Measurements from ENCODE around the gene SPG11.
"Not testable (repeated sequence)": the region's sequence is repeated elsewhere in the genome, so short reads cannot be mapped to it uniquely, and the experiment has no call there.

Gene SPG11

GRCh38 chr15:44663410-44664308 is at the start of gene SPG11:
Gene SPG11, minus strand, starts transcription at chr15:44663662. Its CDS starts 15 bp downstream, at chr15:44663647.
- peak; percentile 99 for DNase-seq (ENCODE audit: low spot score)

DNA sequence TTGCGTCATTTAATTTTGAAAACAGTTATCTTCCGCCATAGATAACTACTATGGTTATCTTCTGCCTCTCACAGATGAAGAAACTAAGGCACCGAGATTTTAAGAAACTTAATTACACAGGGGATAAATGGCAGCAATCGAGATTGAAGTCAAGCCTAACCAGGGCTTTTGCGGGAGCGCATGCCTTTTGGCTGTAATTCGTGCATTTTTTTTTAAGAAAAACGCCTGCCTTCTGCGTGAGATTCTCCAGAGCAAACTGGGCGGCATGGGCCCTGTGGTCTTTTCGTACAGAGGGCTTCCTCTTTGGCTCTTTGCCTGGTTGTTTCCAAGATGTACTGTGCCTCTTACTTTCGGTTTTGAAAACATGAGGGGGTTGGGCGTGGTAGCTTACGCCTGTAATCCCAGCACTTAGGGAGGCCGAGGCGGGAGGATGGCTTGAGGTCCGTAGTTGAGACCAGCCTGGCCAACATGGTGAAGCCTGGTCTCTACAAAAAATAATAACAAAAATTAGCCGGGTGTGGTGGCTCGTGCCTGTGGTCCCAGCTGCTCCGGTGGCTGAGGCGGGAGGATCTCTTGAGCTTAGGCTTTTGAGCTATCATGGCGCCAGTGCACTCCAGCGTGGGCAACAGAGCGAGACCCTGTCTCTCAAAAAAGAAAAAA is 49.0 kb upstream of the SPG11 start:
- DNase-seq (ENCODE audit: low spot score), result peak; percentile 79

- peak; percentile 62 for DNase-seq (ENCODE audit: low spot score)
These were observed 48.4 kb upstream of the SPG11 start for GRCh38 chr15:44711743-44712345.

- peak; percentile 98 for DNase-seq (ENCODE audit: low spot score)
These were observed 47.8 kb upstream of the SPG11 start, which contains the start of the genes B2M and PATL2 for GRCh38 chr15:44711096-44711742. Gene B2M, plus strand, starts transcription at chr15:44711517. Its CDS starts 30 bp downstream, at chr15:44711547. Gene PATL2, minus strand, starts transcription at chr15:44711323. Its CDS starts 34,833 bp downstream, at chr15:44676490.

DNA sequence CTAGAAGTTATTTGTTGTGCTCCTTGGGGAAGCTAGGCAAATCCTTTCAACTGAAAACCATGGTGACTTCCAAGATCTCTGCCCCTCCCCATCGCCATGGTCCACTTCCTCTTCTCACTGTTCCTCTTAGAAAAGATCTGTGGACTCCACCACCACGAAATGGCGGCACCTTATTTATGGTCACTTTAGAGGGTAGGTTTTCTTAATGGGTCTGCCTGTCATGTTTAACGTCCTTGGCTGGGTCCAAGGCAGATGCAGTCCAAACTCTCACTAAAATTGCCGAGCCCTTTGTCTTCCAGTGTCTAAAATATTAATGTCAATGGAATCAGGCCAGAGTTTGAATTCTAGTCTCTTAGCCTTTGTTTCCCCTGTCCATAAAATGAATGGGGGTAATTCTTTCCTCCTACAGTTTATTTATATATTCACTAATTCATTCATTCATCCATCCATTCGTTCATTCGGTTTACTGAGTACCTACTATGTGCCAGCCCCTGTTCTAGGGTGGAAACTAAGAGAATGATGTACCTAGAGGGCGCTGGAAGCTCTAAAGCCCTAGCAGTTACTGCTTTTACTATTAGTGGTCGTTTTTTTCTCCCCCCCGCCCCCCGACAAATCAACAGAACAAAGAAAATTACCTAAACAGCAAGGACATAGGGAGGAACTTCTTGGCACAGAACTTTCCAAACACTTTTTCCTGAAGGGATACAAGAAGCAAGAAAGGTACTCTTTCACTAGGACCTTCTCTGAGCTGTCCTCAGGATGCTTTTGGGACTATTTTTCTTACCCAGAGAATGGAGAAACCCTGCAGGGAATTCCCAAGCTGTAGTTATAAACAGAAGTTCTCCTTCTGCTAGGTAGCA is 47.0 kb upstream of the SPG11 start:
- peak; percentile 61 for DNase-seq (ENCODE audit: low spot score)

- DNase-seq (ENCODE audit: low spot score), result no peak
These were observed 43.6 kb upstream of the SPG11 start for GRCh38 chr15:44706946-44707636.

GRCh38 chr15:44706401-44706800 is 42.9 kb upstream of the SPG11 start:
- DNase-seq (ENCODE audit: low spot score), result no peak

DNA sequence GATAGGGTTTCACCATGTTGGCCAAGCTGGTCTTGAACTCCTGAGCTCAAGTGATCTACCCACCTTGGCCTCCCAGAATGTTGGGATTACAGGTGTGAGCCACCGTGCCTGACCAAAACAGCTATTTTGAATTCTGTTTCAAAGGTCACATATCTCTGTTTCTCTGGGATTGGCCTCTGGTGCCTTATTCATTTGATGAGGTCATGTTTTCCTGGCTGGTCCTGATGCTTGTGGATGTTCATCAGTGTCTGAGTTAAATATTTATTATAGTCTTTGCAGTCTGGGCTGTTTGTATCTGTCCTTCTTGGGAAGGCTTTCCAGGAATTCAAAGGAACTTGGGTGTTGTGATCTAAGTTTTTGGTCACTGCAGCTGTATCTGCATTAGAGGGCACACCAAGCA is 42.5 kb upstream of the SPG11 start:
- no peak for DNase-seq (ENCODE audit: low spot score)

- not testable (repeated sequence) for DNase-seq (ENCODE audit: low spot score)
These were observed 37.2 kb upstream of the SPG11 start for GRCh38 chr15:44700676-44701075.

DNA sequence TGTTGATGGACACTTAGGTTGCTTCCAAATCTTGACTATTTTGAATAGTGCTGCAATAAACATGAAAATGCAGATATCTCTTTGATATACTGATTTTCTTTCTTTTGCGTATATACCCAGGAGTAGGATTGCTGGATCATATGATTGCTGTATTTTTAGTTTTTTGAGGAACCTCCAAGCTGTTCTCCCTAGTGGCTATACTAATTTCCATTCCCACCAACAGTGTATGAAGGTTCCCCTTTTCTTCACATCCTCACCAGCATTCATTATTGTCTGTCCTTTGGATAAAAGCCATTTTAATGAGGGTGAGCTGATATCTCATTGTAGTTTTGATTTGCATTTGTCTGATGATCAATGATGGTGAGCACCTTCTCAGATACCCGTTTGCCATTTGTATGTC is 35.2 kb upstream of the SPG11 start:
- DNase-seq (ENCODE audit: low spot score), result no peak

DNA sequence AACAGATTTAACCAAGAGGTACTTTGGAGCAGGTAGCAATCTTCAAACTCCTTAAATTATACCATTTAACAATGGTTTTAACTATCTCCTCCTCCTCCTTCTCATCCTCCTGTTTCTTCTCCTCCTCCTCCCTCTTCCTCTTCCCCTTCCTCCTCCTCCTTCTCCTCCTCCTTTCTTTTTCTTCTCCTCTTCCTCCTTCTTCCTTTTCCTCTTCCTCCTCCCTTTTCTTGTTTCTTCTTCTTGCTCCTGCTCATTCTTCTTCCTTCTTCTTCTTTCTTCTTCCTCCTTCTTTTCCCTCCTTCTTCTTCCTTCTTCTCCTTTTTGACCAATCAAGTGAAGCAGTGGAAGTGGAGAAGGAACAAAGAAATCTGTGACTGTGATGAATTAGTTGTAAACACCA is 33.6 kb upstream of the SPG11 start:
- no peak for DNase-seq (ENCODE audit: low spot score)

- DNase-seq (ENCODE audit: low spot score), result no peak
These were observed 31.8 kb upstream of the SPG11 start for GRCh38 chr15:44695294-44695693.

DNA sequence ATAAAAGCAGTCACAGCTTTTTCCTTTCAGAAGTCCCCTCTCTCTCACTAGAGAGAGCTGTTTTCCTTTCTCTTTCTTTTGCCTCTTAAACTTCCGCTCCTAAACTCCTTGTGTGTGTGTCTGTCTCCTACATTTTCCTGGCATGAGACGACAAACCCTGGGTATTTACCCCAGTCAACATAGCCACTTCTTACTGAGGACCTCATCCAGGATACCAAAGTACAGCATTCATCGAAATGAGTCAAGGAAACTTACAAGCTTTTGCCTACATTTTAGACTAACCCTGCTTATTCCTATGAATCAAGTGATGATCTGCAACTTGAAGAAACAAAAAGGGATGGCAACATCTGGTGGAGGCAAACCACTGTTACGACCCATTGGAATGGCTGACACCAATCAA is 31.0 kb upstream of the SPG11 start:
- DNase-seq (ENCODE audit: low spot score), result no peak

DNA sequence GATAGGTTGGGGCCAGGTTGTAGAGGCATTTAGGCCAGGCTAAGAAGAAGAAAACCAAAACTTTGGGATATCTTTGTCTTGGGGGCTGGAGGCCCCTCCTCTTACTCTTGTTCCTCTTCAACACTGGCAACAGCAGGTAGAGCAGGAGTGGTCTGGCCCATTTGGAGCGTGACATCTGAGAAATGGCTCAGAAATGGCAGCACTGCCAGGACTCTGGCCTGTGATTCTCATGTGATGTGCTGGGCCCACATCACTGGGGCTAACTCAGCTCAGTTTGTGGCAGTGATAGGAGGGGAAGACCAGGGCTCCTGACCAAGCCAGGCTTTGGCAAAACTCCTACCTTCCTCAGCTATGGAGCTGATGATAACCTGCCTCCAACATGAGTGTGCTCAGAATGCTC is 29.2 kb upstream of the SPG11 start:
- DNase-seq (ENCODE audit: low spot score), result no peak

GRCh38 chr15:44690245-44690644 is 26.8 kb upstream of the SPG11 start:
- DNase-seq (ENCODE audit: low spot score), result peak; percentile 46

GRCh38 chr15:44689318-44689717 is 25.9 kb upstream of the SPG11 start:
- not testable (repeated sequence) for DNase-seq (ENCODE audit: low spot score)

DNA sequence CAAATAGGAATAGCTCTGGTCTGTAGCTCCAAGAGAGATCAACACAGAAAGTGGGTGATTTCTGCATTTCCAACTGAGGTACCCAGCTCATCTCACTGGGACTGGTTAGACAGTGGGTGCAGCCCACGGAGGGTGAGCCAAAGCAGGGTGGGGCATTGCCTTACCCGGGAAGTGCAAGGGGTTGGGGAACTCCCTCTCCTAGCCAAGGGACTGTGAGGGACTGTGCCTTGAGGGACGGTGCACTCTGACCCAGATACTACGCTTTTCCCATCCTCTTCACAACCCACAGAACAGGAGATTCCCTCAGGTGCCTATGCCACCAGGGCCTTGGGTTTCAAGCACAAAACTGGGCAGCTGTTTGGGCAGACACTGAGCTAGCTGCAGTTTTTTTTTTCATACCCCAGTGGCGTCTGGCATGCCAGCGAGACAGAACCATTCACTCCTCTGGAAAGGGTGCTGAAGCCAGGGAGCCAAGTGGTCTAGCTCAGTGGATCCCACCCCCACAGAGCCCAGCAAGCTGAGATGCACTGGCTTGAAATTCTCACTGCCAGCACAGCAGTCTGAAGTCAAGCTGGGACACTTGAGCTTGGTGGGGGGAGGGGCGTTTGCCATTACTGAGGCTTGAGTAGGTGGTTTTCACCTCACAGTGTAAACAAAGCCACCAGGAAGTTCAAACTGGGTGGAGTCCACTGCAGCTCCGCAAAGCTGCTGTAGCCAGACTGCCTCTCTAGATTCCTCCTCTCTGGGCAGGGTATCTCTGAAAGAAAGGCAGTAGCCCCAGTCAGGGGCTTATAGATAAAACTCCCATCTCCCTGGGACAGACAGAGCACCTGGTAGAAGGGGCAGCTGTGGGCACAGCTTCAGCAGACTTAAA is 19.6 kb upstream of the SPG11 start:
- DNase-seq (ENCODE audit: low spot score), result peak; percentile 90

DNA sequence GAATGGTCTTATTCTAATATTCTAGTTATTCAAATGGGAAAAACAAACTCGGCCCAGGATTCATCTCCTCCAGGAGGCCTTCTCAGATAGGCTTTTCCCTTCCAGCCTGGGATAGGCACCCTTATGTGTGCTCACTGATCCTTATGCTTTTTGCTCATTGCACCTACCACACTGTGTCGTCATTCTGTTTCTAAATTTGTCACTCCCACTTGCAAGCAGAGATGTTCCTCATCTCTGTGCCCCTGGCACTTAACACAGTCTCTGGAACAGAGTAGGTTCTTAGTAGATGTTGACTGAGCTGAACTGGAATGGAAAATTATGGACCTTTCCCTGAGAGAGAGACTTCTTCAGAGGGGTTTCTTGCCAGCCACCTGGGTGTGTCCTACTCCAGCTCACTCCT is 18.7 kb upstream of the SPG11 start:
- no peak for DNase-seq (ENCODE audit: low spot score)

DNA sequence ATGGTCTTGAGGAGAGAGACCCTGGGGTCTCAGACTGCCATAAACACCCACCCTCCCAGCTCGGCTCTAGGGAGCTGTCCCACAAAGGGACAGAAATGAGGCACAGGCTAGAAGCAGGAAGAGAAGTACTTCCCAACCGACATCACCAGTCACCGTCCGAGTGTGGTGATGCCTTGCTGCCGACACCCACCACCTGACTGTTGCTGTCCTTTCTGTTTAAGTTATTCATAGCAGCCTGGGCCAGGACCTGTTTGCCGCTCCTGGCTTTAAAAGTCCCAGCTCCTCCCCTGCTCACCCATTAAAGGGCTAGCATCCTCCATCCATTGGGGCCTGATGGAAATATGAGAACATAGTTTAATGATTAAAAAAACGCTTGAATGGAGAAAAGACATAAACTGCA is 13.2 kb upstream of the SPG11 start:
- peak; percentile 44 for DNase-seq (ENCODE audit: low spot score)

GRCh38 chr15:44675911-44676310 is 12.4 kb upstream of the SPG11 start:
- DNase-seq (ENCODE audit: low spot score), result no peak

Measured in CD4-positive, alpha-beta T cell treated with Interleukin-2 at 100 ng/mL for 4 hours (primary cell).